ENCODE data around the gene PARN.

DNA sequence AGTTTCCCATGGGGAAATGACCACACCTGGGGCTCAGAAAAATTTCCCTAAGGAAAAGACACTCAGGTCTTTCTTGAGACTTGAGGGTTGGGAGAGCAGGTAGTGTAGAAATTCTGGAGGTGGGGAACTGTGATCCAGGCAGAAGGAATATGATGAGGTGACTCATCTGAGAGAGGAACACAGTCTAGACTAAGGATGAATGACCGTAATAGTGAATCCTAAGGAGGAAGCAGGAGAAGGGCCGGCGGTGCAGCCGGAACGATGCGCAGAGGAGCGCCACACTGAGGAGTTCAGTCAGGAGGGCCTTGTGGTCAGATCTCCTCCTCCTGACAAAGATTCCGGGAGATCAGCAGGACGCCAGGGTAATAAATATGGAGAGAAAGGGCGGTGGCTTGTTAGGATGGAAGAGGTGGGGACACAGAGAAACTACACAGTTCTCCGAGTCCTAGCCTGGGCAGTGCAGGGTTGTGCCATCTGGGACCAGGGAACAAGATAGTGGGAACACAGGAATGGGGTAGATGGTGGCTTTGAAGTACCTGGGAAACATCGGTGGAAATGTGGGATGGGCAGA is 135.6 kb downstream of the PARN start:
- TF ChIP-seq, protein P1, sequence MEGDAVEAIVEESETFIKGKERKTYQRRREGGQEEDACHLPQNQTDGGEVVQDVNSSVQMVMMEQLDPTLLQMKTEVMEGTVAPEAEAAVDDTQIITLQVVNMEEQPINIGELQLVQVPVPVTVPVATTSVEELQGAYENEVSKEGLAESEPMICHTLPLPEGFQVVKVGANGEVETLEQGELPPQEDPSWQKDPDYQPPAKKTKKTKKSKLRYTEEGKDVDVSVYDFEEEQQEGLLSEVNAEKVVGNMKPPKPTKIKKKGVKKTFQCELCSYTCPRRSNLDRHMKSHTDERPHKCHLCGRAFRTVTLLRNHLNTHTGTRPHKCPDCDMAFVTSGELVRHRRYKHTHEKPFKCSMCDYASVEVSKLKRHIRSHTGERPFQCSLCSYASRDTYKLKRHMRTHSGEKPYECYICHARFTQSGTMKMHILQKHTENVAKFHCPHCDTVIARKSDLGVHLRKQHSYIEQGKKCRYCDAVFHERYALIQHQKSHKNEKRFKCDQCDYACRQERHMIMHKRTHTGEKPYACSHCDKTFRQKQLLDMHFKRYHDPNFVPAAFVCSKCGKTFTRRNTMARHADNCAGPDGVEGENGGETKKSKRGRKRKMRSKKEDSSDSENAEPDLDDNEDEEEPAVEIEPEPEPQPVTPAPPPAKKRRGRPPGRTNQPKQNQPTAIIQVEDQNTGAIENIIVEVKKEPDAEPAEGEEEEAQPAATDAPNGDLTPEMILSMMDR (conservative IDR thresholded peaks at IDR 0.05 in 1 of 2, IDR thresholded peaks at IDR 0.05 in 1 of 2; ENCODE audit: low read depth in 1 of 2, low read length in 2 of 2), result no peak
- TF ChIP-seq EZH2 (IDR thresholded peaks at IDR 0.05; ENCODE audit: low read length, missing control alignments), result no peak
